NCI-H524 treated with DMSO at 0.1 percent for 48 hours (cell line): Measurements from ENCODE around the gene LPP.

Experiments used
- DNase-seq: peaks from one replicate; lab custom pipeline; 2025; lab: John Stamatoyannopoulos, UW

The LPP gene

GRCh38 chr3:188299068-188299467 lies 145.1 kb downstream of the LPP start:
- no peak for DNase-seq

- no peak for DNase-seq
Measured at GRCh38 chr3:188299708-188300107, 145.8 kb downstream of the LPP start.

- DNase-seq: no peak
Measured at GRCh38 chr3:188301147-188301546, 147.2 kb downstream of the LPP start.

- no peak for DNase-seq
Measured at GRCh38 chr3:188303286-188303799, 149.4 kb downstream of the LPP start.

- DNase-seq: no peak
Measured at GRCh38 chr3:188303823-188304222, 149.9 kb downstream of the LPP start.

- DNase-seq: no peak
Measured at GRCh38 chr3:188304501-188304900, 150.5 kb downstream of the LPP start.

- DNase-seq: no peak
Measured at GRCh38 chr3:188305220-188305619, 151.3 kb downstream of the LPP start.

GRCh38 chr3:188306435-188307005 lies 152.6 kb downstream of the LPP start:
- DNase-seq: no peak

GRCh38 chr3:188309437-188310269 lies 155.7 kb downstream of the LPP start:
- DNase-seq: no peak

GRCh38 chr3:188310270-188310710 lies 156.3 kb downstream of the LPP start:
- DNase-seq: no peak

- no peak for DNase-seq
Measured at GRCh38 chr3:188315553-188315952, 161.6 kb downstream of the LPP start.

GRCh38 chr3:188316021-188316722 lies 162.2 kb downstream of the LPP start:
- no peak for DNase-seq

GRCh38 chr3:188316723-188317070 lies 162.7 kb downstream of the LPP start:
- no peak for DNase-seq

- no peak for DNase-seq
Measured at GRCh38 chr3:188319569-188319968, 165.6 kb downstream of the LPP start.

- DNase-seq: no peak
Measured at GRCh38 chr3:188320757-188321156, 166.8 kb downstream of the LPP start.

GRCh38 chr3:188321258-188321657 lies 167.3 kb downstream of the LPP start:
- no peak for DNase-seq

- no peak for DNase-seq
Measured at GRCh38 chr3:188322135-188322887, 168.4 kb downstream of the LPP start.

- no peak for DNase-seq
Measured at GRCh38 chr3:188323067-188323842, 169.3 kb downstream of the LPP start.

- no peak for DNase-seq
Measured at GRCh38 chr3:188326111-188326510, 172.2 kb downstream of the LPP start.

GRCh38 chr3:188326968-188327367 lies 173.0 kb downstream of the LPP start:
- no peak for DNase-seq

GRCh38 chr3:188327433-188327832 lies 173.5 kb downstream of the LPP start:
- DNase-seq: no peak
